GM12891 (cell line): ENCODE results near the gene LRCH2.

ENCODE experiments used
- PAX5 ChIP-seq: IDR thresholded peaks from 2 replicates; pipeline ENCODE4 v1.6.1; 2011; ENCODE audit warnings: low read length, moderate library complexity, mild to moderate bottlenecking; ENCODE audit not compliant: insufficient read depth, severe bottlenecking
- POLR2A ChIP-seq: IDR thresholded peaks from 2 replicates; pipeline ENCODE4 v1.6.1; 2011; ENCODE audit warnings: low read depth, low read length, control low read depth
- POLR2AphosphoS5 ChIP-seq: IDR thresholded peaks from 2 replicates; pipeline ENCODE4 v1.6.1; 2011; ENCODE audit warnings: low read depth, low read length, control low read depth
- POU2F2 ChIP-seq: IDR thresholded peaks from 2 replicates; pipeline ENCODE4 v1.6.1; 2011; ENCODE audit warnings: low read depth, mild to moderate bottlenecking, control low read depth, low read length, moderate library complexity
- TAF1 ChIP-seq: IDR thresholded peaks from 2 replicates; pipeline ENCODE4 v1.6.1; 2011; ENCODE audit warnings: low read depth, low read length, control low read depth

- no peak for TF ChIP-seq POLR2AphosphoS5
- TF ChIP-seq POLR2A: no peak
- no peak for TF ChIP-seq TAF1
- TF ChIP-seq PAX5: no peak
- TF ChIP-seq POU2F2: no peak
Measured at GRCh38 chrX:115214151-115214550, 19.7 kb downstream of the LRCH2 start.
